Neural cell (in vitro differentiated cells): ENCODE results near the gene RAC2. TPM values are rescaled to one million over a fixed set of nuclear protein-coding genes. Genes with fewer than 3 reads are reported as not detected.

ENCODE experiments used
- H2AFZ ChIP-seq: fragments of 200-600, 300-800 bp; sonication (generic), shearing (Covaris generic); 2 replicates; pipeline ENCODE4 v1.6.0; 2014; ENCODE audit warnings: low read depth, mild to moderate bottlenecking, antibody characterized with exemption, low read length, moderate library complexity
- H3F3A ChIP-seq: fragments of 200-600 bp; shearing (Covaris generic); 2 replicates; pipeline ENCODE4 v1.6.1; 2016; ENCODE audit warnings: mild to moderate bottlenecking, moderate library complexity, mixed read lengths, antibody characterized with exemption, low read length; ENCODE audit not compliant: insufficient read depth, poor library complexity, severe bottlenecking
- H3K27ac ChIP-seq: fragments of 200-600, 300-800 bp; sonication (generic), shearing (Covaris generic); 2 replicates; pipeline ENCODE4 v1.5.1; 2014; ENCODE audit warnings: mild to moderate bottlenecking, low read length, moderate library complexity
- H3K27me3 ChIP-seq: fragments of 300-800, 200-600 bp; sonication (generic), shearing (Covaris generic); 2 replicates; pipeline ENCODE4 v1.6.0; 2014; ENCODE audit warnings: mild to moderate bottlenecking, low read depth, low read length, moderate library complexity; ENCODE audit not compliant: insufficient read depth
- H3K36me3 ChIP-seq: fragments of 300-800, 200-600 bp; sonication (generic), shearing (Covaris generic); 2 replicates; pipeline ENCODE4 v1.5.1; 2014; ENCODE audit warnings: mild to moderate bottlenecking, antibody characterized with exemption, low read length, moderate library complexity; ENCODE audit not compliant: insufficient read depth
- H3K4me2 ChIP-seq: fragments of 300-800, 200-600 bp; sonication (generic), shearing (Covaris generic); 2 replicates; pipeline ENCODE4 v1.6.0; 2014; ENCODE audit warnings: mild to moderate bottlenecking, low read length
- H3K4me3 ChIP-seq: fragments of 300-800, 200-600 bp; sonication (generic), shearing (Covaris generic); 2 replicates; pipeline ENCODE4 v1.5.1; 2014; ENCODE audit warnings: mild to moderate bottlenecking, low read length, moderate library complexity
- H3K79me2 ChIP-seq: fragments of 200-600 bp; shearing (Covaris generic); replicated peaks from 2 replicates; pipeline ENCODE4 v1.6.0; 2014; ENCODE audit warnings: mild to moderate bottlenecking, low read length, moderate library complexity; ENCODE audit not compliant: insufficient read depth
- H3K9ac ChIP-seq: fragments of 300-800, 200-600 bp; sonication (generic), shearing (Covaris generic); 2 replicates; pipeline ENCODE4 v1.6.1; 2016; ENCODE audit warnings: mild to moderate bottlenecking, low read length, mixed read lengths
- H3K9me2 ChIP-seq: fragments of 200-600 bp; shearing (Covaris generic); 2 replicates; pipeline ENCODE4 v1.6.1; 2016; ENCODE audit warnings: mild to moderate bottlenecking, low read length, mixed read lengths; ENCODE audit not compliant: insufficient read depth
- H3K9me3 ChIP-seq: fragments of 200-600, 300-800 bp; sonication (generic), shearing (Covaris generic); 2 replicates; pipeline ENCODE4 v1.6.1; 2016; ENCODE audit warnings: mild to moderate bottlenecking, mixed run types, low read length, moderate library complexity, mixed read lengths
- H4K20me1 ChIP-seq: fragments of 200-600 bp; shearing (Covaris generic); 2 replicates; pipeline ENCODE4 v1.6.1; 2016; ENCODE audit warnings: mild to moderate bottlenecking, mixed run types; ENCODE audit not compliant: insufficient read depth
- EP300 ChIP-seq: fragments of 450-650 bp; conservative IDR thresholded peaks from 2 replicates; pipeline ENCODE4 v1.6.1; 2014; ENCODE audit warnings: antibody characterized with exemption, mild to moderate bottlenecking, moderate library complexity; ENCODE audit not compliant: poor library complexity, severe bottlenecking
- EZH2 ChIP-seq: fragments of 200-600, 300-800 bp; shearing (Covaris generic), sonication (generic); IDR thresholded peaks from 2 replicates; pipeline ENCODE4 v1.6.1; 2014; ENCODE audit warnings: antibody characterized with exemption, low read length, borderline replicate concordance, mild to moderate bottlenecking; ENCODE audit not compliant: insufficient read depth, poor library complexity, severe bottlenecking
- MXI1 ChIP-seq: fragments of 450-650 bp; conservative IDR thresholded peaks from 2 replicates; pipeline ENCODE4 v1.6.1; 2014; ENCODE audit warnings: antibody characterized with exemption, mild to moderate bottlenecking; ENCODE audit not compliant: poor library complexity, severe bottlenecking
- POLR2AphosphoS5 ChIP-seq: IDR thresholded peaks from 2 replicates; pipeline ENCODE4 v1.6.1; 2012
- RAD21 ChIP-seq: fragments of 450-650 bp; conservative IDR thresholded peaks from 2 replicates; pipeline ENCODE4 v1.6.1; 2014; ENCODE audit warnings: antibody characterized with exemption, mild to moderate bottlenecking, moderate library complexity
- SMC3 ChIP-seq: fragments of 450-650 bp; conservative IDR thresholded peaks from 2 replicates; pipeline ENCODE4 v1.6.1; 2014; ENCODE audit warnings: antibody characterized with exemption, mild to moderate bottlenecking, moderate library complexity; ENCODE audit not compliant: poor library complexity
- TAF1 ChIP-seq: IDR thresholded peaks from 2 replicates; pipeline ENCODE4 v1.6.1; 2012; ENCODE audit warnings: low read depth
- polyA plus RNA-seq: library from polyadenylated mRNA; depleted of rRNA; stranded (reverse); fragments of >200 nt; gene quantifications from 2 replicates; pipeline ENCODE4 v1.2.3, GENCODE V29; 2014
- TF ChIP-seq, protein P1 (sequence below): fragments of 450-650 bp; IDR thresholded peaks from 2 replicates; pipeline ENCODE4 v1.5.1; 2014; ENCODE audit warnings: antibody characterized with exemption, mild to moderate bottlenecking, moderate library complexity; ENCODE audit not compliant: poor library complexity, severe bottlenecking
- TF ChIP-seq, protein P2 (sequence below): IDR thresholded peaks from 2 replicates; pipeline ENCODE4 v1.6.1; 2012; ENCODE audit warnings: borderline replicate concordance

Gene RAC2
- polyA plus RNA-seq, 1 donor from 2014 or later = not detected

- Histone ChIP-seq H3K9me2 (no peaks in the 10 kb centered on the region), H2AFZ (no peak overlapping the region), H3K27me3 (no peaks in the 10 kb centered on the region)
Observed at GRCh38 chr22:37255558-37256006, 11.5 kb upstream of the RAC2 start.

DNA sequence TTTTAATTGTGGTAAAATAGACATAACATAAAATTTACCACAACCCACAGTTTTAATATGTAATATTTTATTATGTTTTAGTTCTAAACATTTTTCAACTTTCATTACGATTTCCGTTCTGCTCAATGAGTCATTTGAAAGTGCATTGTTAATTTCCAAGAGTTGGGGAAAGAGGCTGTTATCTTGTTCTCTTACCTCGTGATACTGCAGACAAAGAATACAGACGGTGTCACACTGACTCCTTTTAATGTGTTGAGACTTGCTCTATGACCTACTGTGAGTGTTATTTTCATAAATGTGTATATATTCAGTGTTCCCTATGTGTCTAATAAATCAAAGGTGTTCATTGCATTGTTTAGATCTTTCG is 10.8 kb upstream of the RAC2 start:
- Histone ChIP-seq H3K9me2 (no peaks in the 10 kb centered on the region), H3K4me3 (no peak overlapping the region), H2AFZ (no peak overlapping the region), H4K20me1 (no peaks in the 10 kb centered on the region), H3K27ac (no peak overlapping the region), H3K36me3 (no peaks in the 10 kb centered on the region), H3K4me2 (no peak overlapping the region), H3F3A (no peaks in the 10 kb centered on the region), H3K9ac (no peak overlapping the region), H3K9me3 (no peaks in the 10 kb centered on the region), H3K79me2 (no peaks in the 10 kb centered on the region), H3K27me3 (no peaks in the 10 kb centered on the region)
- no peak for TF ChIP-seq MXI1
- TF ChIP-seq SMC3 = no peak
- TF ChIP-seq EP300 = no peak
- TF ChIP-seq TAF1 = no peak
- TF ChIP-seq, protein P1, sequence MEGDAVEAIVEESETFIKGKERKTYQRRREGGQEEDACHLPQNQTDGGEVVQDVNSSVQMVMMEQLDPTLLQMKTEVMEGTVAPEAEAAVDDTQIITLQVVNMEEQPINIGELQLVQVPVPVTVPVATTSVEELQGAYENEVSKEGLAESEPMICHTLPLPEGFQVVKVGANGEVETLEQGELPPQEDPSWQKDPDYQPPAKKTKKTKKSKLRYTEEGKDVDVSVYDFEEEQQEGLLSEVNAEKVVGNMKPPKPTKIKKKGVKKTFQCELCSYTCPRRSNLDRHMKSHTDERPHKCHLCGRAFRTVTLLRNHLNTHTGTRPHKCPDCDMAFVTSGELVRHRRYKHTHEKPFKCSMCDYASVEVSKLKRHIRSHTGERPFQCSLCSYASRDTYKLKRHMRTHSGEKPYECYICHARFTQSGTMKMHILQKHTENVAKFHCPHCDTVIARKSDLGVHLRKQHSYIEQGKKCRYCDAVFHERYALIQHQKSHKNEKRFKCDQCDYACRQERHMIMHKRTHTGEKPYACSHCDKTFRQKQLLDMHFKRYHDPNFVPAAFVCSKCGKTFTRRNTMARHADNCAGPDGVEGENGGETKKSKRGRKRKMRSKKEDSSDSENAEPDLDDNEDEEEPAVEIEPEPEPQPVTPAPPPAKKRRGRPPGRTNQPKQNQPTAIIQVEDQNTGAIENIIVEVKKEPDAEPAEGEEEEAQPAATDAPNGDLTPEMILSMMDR = no peak
- TF ChIP-seq RAD21 = no peak
- TF ChIP-seq EZH2 = no peak
- TF ChIP-seq POLR2AphosphoS5 = no peak
- TF ChIP-seq, protein P2, sequence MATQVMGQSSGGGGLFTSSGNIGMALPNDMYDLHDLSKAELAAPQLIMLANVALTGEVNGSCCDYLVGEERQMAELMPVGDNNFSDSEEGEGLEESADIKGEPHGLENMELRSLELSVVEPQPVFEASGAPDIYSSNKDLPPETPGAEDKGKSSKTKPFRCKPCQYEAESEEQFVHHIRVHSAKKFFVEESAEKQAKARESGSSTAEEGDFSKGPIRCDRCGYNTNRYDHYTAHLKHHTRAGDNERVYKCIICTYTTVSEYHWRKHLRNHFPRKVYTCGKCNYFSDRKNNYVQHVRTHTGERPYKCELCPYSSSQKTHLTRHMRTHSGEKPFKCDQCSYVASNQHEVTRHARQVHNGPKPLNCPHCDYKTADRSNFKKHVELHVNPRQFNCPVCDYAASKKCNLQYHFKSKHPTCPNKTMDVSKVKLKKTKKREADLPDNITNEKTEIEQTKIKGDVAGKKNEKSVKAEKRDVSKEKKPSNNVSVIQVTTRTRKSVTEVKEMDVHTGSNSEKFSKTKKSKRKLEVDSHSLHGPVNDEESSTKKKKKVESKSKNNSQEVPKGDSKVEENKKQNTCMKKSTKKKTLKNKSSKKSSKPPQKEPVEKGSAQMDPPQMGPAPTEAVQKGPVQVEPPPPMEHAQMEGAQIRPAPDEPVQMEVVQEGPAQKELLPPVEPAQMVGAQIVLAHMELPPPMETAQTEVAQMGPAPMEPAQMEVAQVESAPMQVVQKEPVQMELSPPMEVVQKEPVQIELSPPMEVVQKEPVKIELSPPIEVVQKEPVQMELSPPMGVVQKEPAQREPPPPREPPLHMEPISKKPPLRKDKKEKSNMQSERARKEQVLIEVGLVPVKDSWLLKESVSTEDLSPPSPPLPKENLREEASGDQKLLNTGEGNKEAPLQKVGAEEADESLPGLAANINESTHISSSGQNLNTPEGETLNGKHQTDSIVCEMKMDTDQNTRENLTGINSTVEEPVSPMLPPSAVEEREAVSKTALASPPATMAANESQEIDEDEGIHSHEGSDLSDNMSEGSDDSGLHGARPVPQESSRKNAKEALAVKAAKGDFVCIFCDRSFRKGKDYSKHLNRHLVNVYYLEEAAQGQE = no peak

More at GRCh38 chr22:37255558-37256006, 11.5 kb upstream of the RAC2 start:
- Histone ChIP-seq H3K79me2 (no peaks in the 10 kb centered on the region), H3K27ac (no peak overlapping the region), H4K20me1 (no peaks in the 10 kb centered on the region), H3K9me3 (no peaks in the 10 kb centered on the region), H3K4me2 (no peak overlapping the region), H3F3A (no peaks in the 10 kb centered on the region), H3K4me3 (no peak overlapping the region), H3K36me3 (no peaks in the 10 kb centered on the region), H3K9ac (no peak overlapping the region)
- TF ChIP-seq TAF1 (no peak), MXI1 (no peak), RAD21 (no peak), EZH2 (no peak), POLR2AphosphoS5 (no peak), EP300 (no peak), SMC3 (no peak)
- TF ChIP-seq, protein P2 = no peak
- TF ChIP-seq, protein P1 = no peak
